HG03457 (cell line): Measurements from ENCODE around the gene JMY.

Experiments
- ATAC-seq: cut with Tn5 transposase; IDR thresholded peaks from one replicate; pipeline ENCODE4 v1.9.1; 2021; ENCODE audit warnings: moderate number of reproducible peaks; ENCODE audit not compliant: unreplicated experiment

Gene JMY

GRCh38 chr5:79287380-79287779 is 51.4 kb downstream of the JMY start:
- no peak for ATAC-seq

GRCh38 chr5:79287907-79288306 is 52.0 kb downstream of the JMY start:
- ATAC-seq, result no peak

- no peak for ATAC-seq
These were observed 59.1 kb downstream of the JMY start for GRCh38 chr5:79295029-79295428.

- ATAC-seq, result no peak
These were observed 61.7 kb downstream of the JMY start for GRCh38 chr5:79297661-79298060.

- ATAC-seq, result no peak
These were observed 65.2 kb downstream of the JMY start for GRCh38 chr5:79301046-79301712.

- ATAC-seq, result no peak
These were observed 66.5 kb downstream of the JMY start for GRCh38 chr5:79302454-79302853.

GRCh38 chr5:79305706-79306105 is 69.8 kb downstream of the JMY start:
- ATAC-seq, result no peak

- no peak for ATAC-seq
These were observed 83.1 kb downstream of the JMY start for GRCh38 chr5:79318935-79319614.

- ATAC-seq, result no peak
These were observed 93.5 kb downstream of the JMY start for GRCh38 chr5:79329453-79329852.

GRCh38 chr5:79330071-79330470 is 94.1 kb downstream of the JMY start:
- ATAC-seq, result no peak

- no peak for ATAC-seq
These were observed 98.1 kb downstream of the JMY start for GRCh38 chr5:79333852-79334557.

GRCh38 chr5:79346420-79346824 is 110.5 kb downstream of the JMY start:
- no peak for ATAC-seq

GRCh38 chr5:79349047-79349446 is 113.1 kb downstream of the JMY start:
- no peak for ATAC-seq

- ATAC-seq, result no peak
These were observed 114.0 kb downstream of the JMY start for GRCh38 chr5:79349881-79350280.

GRCh38 chr5:79357398-79357797 is 121.5 kb downstream of the JMY start:
- ATAC-seq, result no peak
